ENCODE data around the gene DHX38. TPM values are rescaled to one million over a fixed set of nuclear protein-coding genes. Genes with fewer than 3 reads are reported as not detected.

Gene DHX38
- total RNA-seq, 2 experiments from 2014 or later = 72.2 to 77.7 TPM

GRCh38 chr16:72159386-72159785 is 65.7 kb downstream of the DHX38 start:
- Mint-ChIP-seq H3K36me3 (no peaks in the 10 kb centered on the region), H3K27ac (no peak overlapping the region), H3K4me1 (ENCODE audit: low read depth) (no peaks in the 10 kb centered on the region), H3K9me3 (no peaks in the 10 kb centered on the region), H3K27me3 (peaks cover 5% of the 10 kb centered on the region), H3K4me3 (no peak overlapping the region)
- ChIA-PET CTCF (no interaction called here), POLR2A (no interaction called here)
- no peak for DNase-seq
- intact Hi-C loops (cut with micrococcal nuclease) = no loop called here

- Mint-ChIP-seq H3K9me3 (no peaks in the 10 kb centered on the region), H3K27ac (no peak overlapping the region), H3K4me3 (no peak overlapping the region), H3K4me1 (ENCODE audit: low read depth) (no peaks in the 10 kb centered on the region), H3K36me3 (no peaks in the 10 kb centered on the region), H3K27me3 (peaks cover 5% of the 10 kb centered on the region)
- intact Hi-C loops (cut with micrococcal nuclease) = no loop called here
- ChIA-PET POLR2A (interaction anchor here (0.6 kb wide), 1 partner anchor 35 kb away, joined by 3 read pairs; no protein-coding TSS in a partner anchor), CTCF (no interaction called here)
- DNase-seq = no peak
Observed at GRCh38 chr16:72159801-72160200, 66.2 kb downstream of the DHX38 start.

GRCh38 chr16:72162105-72162692 is 68.6 kb downstream of the DHX38 start:
- H3K27me3 Mint-ChIP-seq = peaks cover 5% of the 10 kb centered on the region

More at GRCh38 chr16:72162105-72162692, 68.6 kb downstream of the DHX38 start:
- Mint-ChIP-seq H3K36me3 (no peaks in the 10 kb centered on the region), H3K4me1 (ENCODE audit: low read depth) (no peaks in the 10 kb centered on the region), H3K4me3 (no peak overlapping the region), H3K9me3 (no peaks in the 10 kb centered on the region), H3K27ac (no peak overlapping the region)
- POLR2A ChIA-PET = no interaction called here
- CTCF ChIA-PET = no interaction called here
- no peak for DNase-seq
- intact Hi-C loops (cut with micrococcal nuclease) = no loop called here

Other genes starting within 250 kb of the DHX38 start
- gene ATXN1L, start 247.9 kb upstream of the DHX38 start, total RNA-seq = 10 to 100 TPM; 14.6 to 15.1 TPM
- gene ZNF821, start 209.7 kb upstream of the DHX38 start, total RNA-seq = 1 to 10 TPM; 6.8 to 7.3 TPM
- 100 to 1,000 TPM; 191 to 192 TPM for gene IST1, start 198.3 kb upstream of the DHX38 start, total RNA-seq
- gene PKD1L3, start 93.4 kb upstream of the DHX38 start, total RNA-seq = not detected
- gene DHODH, start 85.1 kb upstream of the DHX38 start, total RNA-seq = 10 to 100 TPM; 16.9 to 18.6 TPM
- not detected for gene HP, start 39.3 kb upstream of the DHX38 start, total RNA-seq
- not detected for gene HPR, start 30.6 kb upstream of the DHX38 start, total RNA-seq
- 10 to 100 TPM; 18.3 to 20.1 TPM for gene TXNL4B, start 227 bp upstream of the DHX38 start, total RNA-seq
- gene PMFBP1, start 78.3 kb downstream of the DHX38 start, total RNA-seq = under 1 TPM; 0.19 to 0.29 TPM

Measured in activated CD4-positive, alpha-beta memory T cell treated with anti-CD3 and anti-CD28 coated beads for 36 hours (primary cell).